HUES6 (cell line): Measurements from ENCODE around the gene PLA2G15.

Experiments
- H3K27ac ChIP-seq: 2 replicates; pipeline ENCODE4 v1.7.0; 2013; ENCODE audit warnings: low read depth, mild to moderate bottlenecking, low read length, inconsistent platforms
- H3K27me3 ChIP-seq: 2 replicates; pipeline ENCODE4 v1.6.1; 2013; ENCODE audit warnings: low read length; ENCODE audit not compliant: control insufficient read depth, insufficient read depth
- H3K36me3 ChIP-seq: 2 replicates; pipeline ENCODE4 v1.6.1; 2013; ENCODE audit warnings: low read length; ENCODE audit not compliant: control insufficient read depth, insufficient read depth
- H3K4me1 ChIP-seq: 2 replicates; pipeline ENCODE4 v1.6.1; 2013; ENCODE audit warnings: low read length; ENCODE audit not compliant: control insufficient read depth, insufficient read depth
- H3K4me3 ChIP-seq: 2 replicates; pipeline ENCODE4 v1.5.1; 2013; ENCODE audit warnings: low read depth, low read length
- H3K9ac ChIP-seq: one replicate; pipeline ENCODE4 v1.6.1; 2013; ENCODE audit warnings: mild to moderate bottlenecking, low read length
- H3K9me3 ChIP-seq: 2 replicates; pipeline ENCODE4 v1.6.1; 2013; ENCODE audit warnings: low read depth, low read length; ENCODE audit not compliant: control insufficient read depth, insufficient read depth

PLA2G15 gene

DNA sequence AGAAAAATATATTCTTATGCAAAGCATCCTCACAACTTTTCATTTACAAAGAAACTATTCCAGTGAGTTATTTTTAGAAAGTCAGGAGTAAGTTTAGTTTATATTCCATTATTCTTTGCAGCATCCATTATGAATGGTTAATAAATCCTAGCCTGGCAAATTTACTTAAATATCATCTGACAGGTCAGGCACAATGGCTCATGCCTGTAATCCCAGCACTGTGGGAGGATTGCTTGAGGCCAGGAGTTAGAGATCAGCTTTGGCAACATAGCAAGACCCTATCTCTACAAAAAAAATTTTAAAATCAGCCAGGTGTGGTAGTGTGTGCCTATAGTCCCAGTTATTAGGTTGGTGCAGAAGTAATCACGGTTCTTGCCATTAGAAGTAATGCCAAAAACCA lies 22.1 kb upstream of the PLA2G15 start:
- H3K27ac ChIP-seq: no peak overlapping the region
- H3K9me3 ChIP-seq: no peaks in the 10 kb centered on the region
- no peak overlapping the region for H3K4me3 ChIP-seq
- H3K4me1 ChIP-seq: peaks cover 6% of the 10 kb centered on the region; the same call in 1 of the 2 replicates
- H3K9ac ChIP-seq: no peak overlapping the region
- H3K36me3 ChIP-seq: peaks cover 7% of the 10 kb centered on the region; the same call in 1 of the 2 replicates
- no peaks in the 10 kb centered on the region for H3K27me3 ChIP-seq

DNA sequence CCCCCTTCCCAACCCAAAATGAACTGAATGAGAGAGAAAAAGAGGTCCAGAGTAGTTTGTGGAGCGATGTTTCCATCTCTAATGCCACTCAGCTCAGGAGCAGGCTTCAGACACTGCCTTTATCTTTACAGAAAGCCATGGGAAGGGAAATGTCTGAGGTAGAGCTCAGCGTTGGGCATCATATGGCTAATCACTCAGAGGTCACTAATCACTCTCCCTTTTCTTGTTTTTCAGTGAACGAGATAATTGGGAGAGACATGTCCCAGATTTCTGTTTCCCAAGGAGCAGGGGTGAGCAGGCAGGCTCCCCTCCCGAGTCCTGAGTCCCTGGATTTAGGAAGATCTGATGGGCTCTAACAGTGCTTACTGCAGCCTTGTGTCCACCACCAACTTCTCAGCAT lies 19.1 kb upstream of the PLA2G15 start:
- Histone ChIP-seq H3K4me1 (peaks cover 2% of the 10 kb centered on the region; the same call in 1 of the 2 replicates), H3K27ac (no peak overlapping the region), H3K36me3 (peaks cover 35% of the 10 kb centered on the region), H3K9ac (no peak overlapping the region), H3K27me3 (no peaks in the 10 kb centered on the region), H3K9me3 (no peaks in the 10 kb centered on the region), H3K4me3 (no peak overlapping the region)

- Histone ChIP-seq H3K27ac (no peak overlapping the region), H3K9me3 (no peaks in the 10 kb centered on the region), H3K4me3 (no peak overlapping the region), H3K36me3 (peaks cover 47% of the 10 kb centered on the region), H3K9ac (no peak overlapping the region), H3K27me3 (no peaks in the 10 kb centered on the region), H3K4me1 (no peaks in the 10 kb centered on the region)
These were observed 17.9 kb upstream of the PLA2G15 start for GRCh38 chr16:68227183-68227793.

- Histone ChIP-seq H3K4me1 (no peaks in the 10 kb centered on the region), H3K27ac (no peak overlapping the region), H3K27me3 (no peaks in the 10 kb centered on the region), H3K9ac (no peak overlapping the region), H3K4me3 (no peak overlapping the region), H3K9me3 (no peaks in the 10 kb centered on the region), H3K36me3 (peaks cover 51% of the 10 kb centered on the region)
These were observed 17.2 kb upstream of the PLA2G15 start for GRCh38 chr16:68227850-68228553.

DNA sequence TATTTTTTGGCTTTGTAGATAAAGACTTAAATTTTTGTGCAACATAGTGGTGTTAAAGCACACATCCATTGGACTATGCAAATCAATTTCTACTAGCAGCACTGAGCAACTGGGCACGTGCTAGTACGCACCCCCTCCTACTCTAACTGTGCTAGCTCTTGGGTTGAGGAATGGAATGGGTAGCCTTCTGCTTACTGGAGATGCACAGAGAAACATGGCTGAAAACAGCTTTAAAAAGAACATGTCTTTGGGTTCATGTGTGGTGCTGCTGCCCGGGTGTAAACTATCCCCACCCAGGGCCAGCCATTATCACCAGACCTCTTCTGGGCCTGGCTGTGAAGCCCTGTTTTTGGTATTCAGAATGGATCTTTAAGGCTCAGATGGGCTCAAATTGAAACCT lies 16.5 kb upstream of the PLA2G15 start:
- H3K4me3 ChIP-seq: no peak overlapping the region
- H3K9me3 ChIP-seq: no peaks in the 10 kb centered on the region
- peaks cover 57% of the 10 kb centered on the region for H3K36me3 ChIP-seq
- H3K4me1 ChIP-seq: peaks cover under 1% of the 10 kb centered on the region; the same call in 1 of the 2 replicates
- no peak overlapping the region for H3K9ac ChIP-seq
- no peaks in the 10 kb centered on the region; the same call in 1 of the 2 replicates for H3K27me3 ChIP-seq
- no peak overlapping the region for H3K27ac ChIP-seq

DNA sequence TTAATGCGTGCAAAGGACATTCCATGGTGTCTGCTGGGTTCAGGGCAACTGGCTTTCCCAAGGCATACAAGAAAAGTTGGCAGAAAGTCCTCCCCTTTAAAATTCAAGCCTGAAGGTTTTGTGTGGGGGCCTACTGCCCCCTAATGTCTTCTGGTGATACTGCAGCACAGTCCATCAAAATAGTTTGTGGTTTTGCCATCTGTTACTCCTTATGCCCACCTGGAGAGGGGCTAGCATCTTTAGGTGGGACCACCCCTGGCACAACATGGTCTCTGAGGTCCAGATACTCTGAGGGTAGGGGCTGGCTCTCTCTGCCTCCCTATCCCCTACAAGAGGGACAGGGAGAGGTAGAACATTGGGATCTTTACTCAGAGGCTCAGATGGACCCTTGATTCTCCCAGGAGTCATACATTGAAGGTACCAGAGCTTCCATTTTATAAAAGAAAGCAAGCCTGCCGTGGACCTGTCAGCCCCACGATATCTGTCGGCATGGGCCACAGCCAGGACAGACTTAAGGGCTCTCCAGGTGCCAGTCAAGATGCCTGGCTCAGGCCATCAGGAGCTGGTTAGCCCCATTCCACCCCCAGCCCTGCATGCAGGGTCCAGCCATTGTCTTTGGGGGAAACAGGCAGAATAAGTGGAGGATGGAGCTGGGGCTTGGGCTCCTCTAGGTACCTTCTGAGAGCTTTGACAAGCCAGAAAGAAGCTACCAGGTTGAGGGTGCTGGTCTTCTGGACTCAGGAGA lies 15.6 kb upstream of the PLA2G15 start:
- peaks cover 6% of the 10 kb centered on the region; the same call in 1 of the 2 replicates for H3K27me3 ChIP-seq
- no peak overlapping the region for H3K27ac ChIP-seq
- peaks cover 10% of the 10 kb centered on the region for H3K4me1 ChIP-seq
- peaks cover 58% of the 10 kb centered on the region for H3K36me3 ChIP-seq
- H3K4me3 ChIP-seq: no peak overlapping the region
- no peaks in the 10 kb centered on the region for H3K9me3 ChIP-seq
- H3K9ac ChIP-seq: no peak overlapping the region

GRCh38 chr16:68230176-68230571 lies 15.0 kb upstream of the PLA2G15 start:
- peaks cover 58% of the 10 kb centered on the region for H3K36me3 ChIP-seq
- peaks cover 12% of the 10 kb centered on the region; the same call in 1 of the 2 replicates for H3K27me3 ChIP-seq
- no peak overlapping the region for H3K4me3 ChIP-seq
- H3K27ac ChIP-seq: no peak overlapping the region
- no peaks in the 10 kb centered on the region for H3K9me3 ChIP-seq
- peaks cover 13% of the 10 kb centered on the region for H3K4me1 ChIP-seq
- no peak overlapping the region for H3K9ac ChIP-seq

- Histone ChIP-seq H3K27me3 (peaks cover 19% of the 10 kb centered on the region; the same call in 1 of the 2 replicates), H3K4me1 (peaks cover 13% of the 10 kb centered on the region), H3K27ac (no peak overlapping the region), H3K9ac (no peak overlapping the region), H3K9me3 (no peaks in the 10 kb centered on the region), H3K36me3 (peaks cover 58% of the 10 kb centered on the region), H3K4me3 (no peak overlapping the region)
These were observed 14.2 kb upstream of the PLA2G15 start for GRCh38 chr16:68230956-68231355.

- H3K27me3 ChIP-seq: peaks cover 25% of the 10 kb centered on the region; the same call in 1 of the 2 replicates
- H3K36me3 ChIP-seq: peaks cover 58% of the 10 kb centered on the region
- no peak overlapping the region for H3K27ac ChIP-seq
- H3K4me1 ChIP-seq: peaks cover 13% of the 10 kb centered on the region
- no peaks in the 10 kb centered on the region for H3K9me3 ChIP-seq
- no peak overlapping the region for H3K4me3 ChIP-seq
- H3K9ac ChIP-seq: no peak overlapping the region
These were observed 13.6 kb upstream of the PLA2G15 start for GRCh38 chr16:68231384-68232136.

- H3K4me1 ChIP-seq: peaks cover 17% of the 10 kb centered on the region
- no peak overlapping the region for H3K4me3 ChIP-seq
- H3K9me3 ChIP-seq: no peaks in the 10 kb centered on the region
- no peak overlapping the region for H3K27ac ChIP-seq
- peaks cover 28% of the 10 kb centered on the region; the same call in 1 of the 2 replicates for H3K27me3 ChIP-seq
- no peak overlapping the region for H3K9ac ChIP-seq
- H3K36me3 ChIP-seq: peaks cover 54% of the 10 kb centered on the region
These were observed 12.8 kb upstream of the PLA2G15 start for GRCh38 chr16:68232335-68232734.
